HL-60 (cell line): ENCODE results near the gene PTRH2.

Source experiments
- GABPA ChIP-seq: IDR thresholded peaks from 2 replicates; pipeline ENCODE4 v1.6.1; 2012; ENCODE audit warnings: low read depth
- POLR2AphosphoS5 ChIP-seq: IDR thresholded peaks from 2 replicates; pipeline ENCODE4 v1.6.1; 2012; ENCODE audit warnings: low read depth
- SPI1 ChIP-seq: IDR thresholded peaks from 2 replicates; pipeline ENCODE4 v1.6.1; 2012; ENCODE audit warnings: low read depth, mild to moderate bottlenecking, borderline replicate concordance
- TF ChIP-seq, protein P1 (sequence below): IDR thresholded peaks from one replicate; pipeline ENCODE4 v1.5.1; 2011; ENCODE audit warnings: low read length, control low read depth, inconsistent platforms; ENCODE audit not compliant: insufficient read depth
- TF ChIP-seq, protein P2 (sequence below): IDR thresholded peaks from 2 replicates; pipeline ENCODE4 v1.6.1; 2012; ENCODE audit warnings: low read depth; ENCODE audit not compliant: insufficient replicate concordance

DNA sequence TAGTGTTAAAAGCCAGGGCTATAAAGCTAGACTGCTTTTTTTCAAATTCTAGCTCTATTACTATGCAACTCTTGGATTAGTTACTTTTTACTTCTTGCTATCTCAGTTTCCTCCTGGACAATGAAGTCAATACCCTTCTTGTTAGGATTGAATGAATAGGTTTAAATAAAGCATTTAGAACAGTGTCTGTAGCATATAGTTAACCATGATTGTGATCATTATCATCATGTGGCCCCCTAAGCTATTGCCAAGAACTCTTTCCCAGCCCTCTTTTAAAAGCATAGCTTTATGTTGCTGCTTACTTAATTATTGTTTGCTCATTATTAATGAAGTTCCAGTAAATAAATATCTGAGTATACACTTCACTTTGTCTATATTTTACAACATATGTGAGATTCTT is 4.7 kb upstream of the PTRH2 start:
- TF ChIP-seq GABPA (no peak), POLR2AphosphoS5 (no peak), SPI1 (no peak)
- TF ChIP-seq, protein P1, sequence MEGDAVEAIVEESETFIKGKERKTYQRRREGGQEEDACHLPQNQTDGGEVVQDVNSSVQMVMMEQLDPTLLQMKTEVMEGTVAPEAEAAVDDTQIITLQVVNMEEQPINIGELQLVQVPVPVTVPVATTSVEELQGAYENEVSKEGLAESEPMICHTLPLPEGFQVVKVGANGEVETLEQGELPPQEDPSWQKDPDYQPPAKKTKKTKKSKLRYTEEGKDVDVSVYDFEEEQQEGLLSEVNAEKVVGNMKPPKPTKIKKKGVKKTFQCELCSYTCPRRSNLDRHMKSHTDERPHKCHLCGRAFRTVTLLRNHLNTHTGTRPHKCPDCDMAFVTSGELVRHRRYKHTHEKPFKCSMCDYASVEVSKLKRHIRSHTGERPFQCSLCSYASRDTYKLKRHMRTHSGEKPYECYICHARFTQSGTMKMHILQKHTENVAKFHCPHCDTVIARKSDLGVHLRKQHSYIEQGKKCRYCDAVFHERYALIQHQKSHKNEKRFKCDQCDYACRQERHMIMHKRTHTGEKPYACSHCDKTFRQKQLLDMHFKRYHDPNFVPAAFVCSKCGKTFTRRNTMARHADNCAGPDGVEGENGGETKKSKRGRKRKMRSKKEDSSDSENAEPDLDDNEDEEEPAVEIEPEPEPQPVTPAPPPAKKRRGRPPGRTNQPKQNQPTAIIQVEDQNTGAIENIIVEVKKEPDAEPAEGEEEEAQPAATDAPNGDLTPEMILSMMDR: no peak
- TF ChIP-seq, protein P2, sequence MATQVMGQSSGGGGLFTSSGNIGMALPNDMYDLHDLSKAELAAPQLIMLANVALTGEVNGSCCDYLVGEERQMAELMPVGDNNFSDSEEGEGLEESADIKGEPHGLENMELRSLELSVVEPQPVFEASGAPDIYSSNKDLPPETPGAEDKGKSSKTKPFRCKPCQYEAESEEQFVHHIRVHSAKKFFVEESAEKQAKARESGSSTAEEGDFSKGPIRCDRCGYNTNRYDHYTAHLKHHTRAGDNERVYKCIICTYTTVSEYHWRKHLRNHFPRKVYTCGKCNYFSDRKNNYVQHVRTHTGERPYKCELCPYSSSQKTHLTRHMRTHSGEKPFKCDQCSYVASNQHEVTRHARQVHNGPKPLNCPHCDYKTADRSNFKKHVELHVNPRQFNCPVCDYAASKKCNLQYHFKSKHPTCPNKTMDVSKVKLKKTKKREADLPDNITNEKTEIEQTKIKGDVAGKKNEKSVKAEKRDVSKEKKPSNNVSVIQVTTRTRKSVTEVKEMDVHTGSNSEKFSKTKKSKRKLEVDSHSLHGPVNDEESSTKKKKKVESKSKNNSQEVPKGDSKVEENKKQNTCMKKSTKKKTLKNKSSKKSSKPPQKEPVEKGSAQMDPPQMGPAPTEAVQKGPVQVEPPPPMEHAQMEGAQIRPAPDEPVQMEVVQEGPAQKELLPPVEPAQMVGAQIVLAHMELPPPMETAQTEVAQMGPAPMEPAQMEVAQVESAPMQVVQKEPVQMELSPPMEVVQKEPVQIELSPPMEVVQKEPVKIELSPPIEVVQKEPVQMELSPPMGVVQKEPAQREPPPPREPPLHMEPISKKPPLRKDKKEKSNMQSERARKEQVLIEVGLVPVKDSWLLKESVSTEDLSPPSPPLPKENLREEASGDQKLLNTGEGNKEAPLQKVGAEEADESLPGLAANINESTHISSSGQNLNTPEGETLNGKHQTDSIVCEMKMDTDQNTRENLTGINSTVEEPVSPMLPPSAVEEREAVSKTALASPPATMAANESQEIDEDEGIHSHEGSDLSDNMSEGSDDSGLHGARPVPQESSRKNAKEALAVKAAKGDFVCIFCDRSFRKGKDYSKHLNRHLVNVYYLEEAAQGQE: no peak
